ENCODE data around the gene SULT2B1.
A peak's percentile ranks its signal among the peaks of the same experiment; 100 is the strongest.

SULT2B1 gene

GRCh38 chr19:48606463-48607358 is 54.7 kb downstream of the SULT2B1 start, which contains the start of gene SPACA4:
Gene SPACA4 (plus strand): TSS chr19:48606742. CDS start chr19:48606979, 237 bp downstream.
- no peak for DNase-seq

GRCh38 chr19:48607359-48607755 is 55.4 kb downstream of the SULT2B1 start:
- DNase-seq, result no peak

GRCh38 chr19:48608798-48609263 is 56.9 kb downstream of the SULT2B1 start:
- DNase-seq, result peak; percentile 75

DNA sequence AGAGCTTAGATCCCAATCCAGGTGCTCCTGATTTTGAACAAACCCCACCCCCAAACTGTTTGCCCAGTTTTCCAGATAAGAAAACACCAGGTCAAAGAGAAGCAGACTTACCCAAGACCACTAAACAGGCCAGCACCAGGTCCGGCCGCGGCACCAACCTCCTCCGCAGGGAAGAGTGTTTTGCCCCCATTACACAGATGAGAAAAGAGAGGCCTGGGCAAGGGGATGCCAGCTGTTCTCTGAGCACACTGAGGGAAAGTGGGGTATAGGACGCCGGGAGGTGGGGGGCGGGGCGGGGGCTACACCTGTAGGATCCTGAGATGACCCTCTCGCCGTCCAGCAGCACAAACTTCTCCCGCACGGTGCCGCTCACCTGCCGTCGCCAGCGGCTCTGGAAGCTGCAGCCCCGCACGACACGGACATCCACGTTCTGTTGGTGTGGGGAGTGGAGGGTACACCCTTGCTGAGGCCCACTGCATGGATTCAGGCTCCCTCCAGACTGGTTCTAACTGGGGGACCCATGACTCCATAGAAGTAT is 57.7 kb downstream of the SULT2B1 start:
- no peak for DNase-seq

GRCh38 chr19:48611872-48612271 is 59.9 kb downstream of the SULT2B1 start:
- DNase-seq, result no peak

DNA sequence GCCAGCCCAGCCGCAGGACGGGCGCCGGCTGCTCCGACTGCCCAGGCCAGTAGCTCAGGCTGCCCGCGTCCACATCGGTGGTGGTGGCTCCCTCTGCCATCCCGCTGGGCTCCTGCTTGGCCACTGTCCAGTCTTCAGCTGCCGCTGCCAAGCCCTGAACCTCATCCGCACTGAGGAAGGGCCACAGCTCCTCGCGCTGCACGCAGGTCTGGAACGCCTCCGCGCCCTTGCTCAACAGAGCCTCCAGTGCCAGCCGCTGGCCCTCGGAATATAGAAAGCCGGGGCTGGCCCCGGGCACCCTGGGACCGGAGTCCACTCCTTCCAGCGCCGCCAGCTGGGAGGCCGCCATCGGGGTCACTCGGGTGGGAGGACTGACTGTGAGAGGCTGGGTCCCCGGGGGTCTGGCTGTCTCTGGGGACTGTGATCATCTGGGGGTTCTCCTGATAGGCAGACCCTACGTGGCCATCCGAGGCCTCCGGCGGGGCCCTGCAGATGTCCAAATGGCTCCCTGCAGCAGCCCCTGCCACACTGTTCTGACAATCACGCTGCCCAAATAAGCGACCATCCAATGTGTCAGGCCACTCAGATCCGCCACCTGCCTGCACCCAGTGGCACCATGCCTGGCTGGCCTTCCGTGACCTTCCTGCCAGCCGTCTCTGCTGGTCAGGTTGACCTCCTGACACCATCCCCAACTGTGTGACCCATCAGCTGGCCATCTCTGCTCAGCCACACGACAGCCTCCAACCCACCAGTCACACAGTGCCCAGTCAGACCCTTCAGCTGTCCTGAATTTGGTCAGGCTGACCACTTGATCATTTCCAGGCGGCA is 61.3 kb downstream of the SULT2B1 start:
- DNase-seq, result no peak

- DNase-seq, result peak; percentile 65
Measured at GRCh38 chr19:48613852-48614435, 62.0 kb downstream of the SULT2B1 start.

GRCh38 chr19:48614436-48615230 is 62.7 kb downstream of the SULT2B1 start, which contains the start of gene FAM83E:
Gene FAM83E (minus strand): TSS chr19:48615076. CDS start chr19:48613372, 1,704 bp downstream.
- peak; percentile 61 for DNase-seq

GRCh38 chr19:48615231-48616040 is 63.5 kb downstream of the SULT2B1 start:
- no peak for DNase-seq

DNA sequence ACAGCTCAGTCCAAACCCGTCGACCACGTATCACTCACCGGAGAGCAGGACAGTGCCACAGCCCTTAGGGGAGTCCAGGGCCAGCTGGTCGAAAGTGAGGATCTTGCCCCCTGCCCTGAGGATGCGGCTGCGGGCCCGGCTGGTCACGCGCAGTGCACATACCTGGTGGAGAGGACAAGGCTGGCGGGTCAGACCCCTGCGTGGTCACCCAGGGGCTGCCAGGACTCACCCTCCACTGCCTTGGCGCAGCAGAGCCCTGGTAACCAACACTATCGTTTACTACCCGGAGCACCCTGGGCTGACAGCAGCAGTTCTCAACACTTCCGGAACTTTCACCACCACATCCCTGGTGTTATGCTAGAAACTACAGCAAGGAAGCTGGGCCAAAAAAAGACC is 64.1 kb downstream of the SULT2B1 start:
- no peak for DNase-seq

GRCh38 chr19:48616491-48617056 is 64.6 kb downstream of the SULT2B1 start:
- no peak for DNase-seq

DNA sequence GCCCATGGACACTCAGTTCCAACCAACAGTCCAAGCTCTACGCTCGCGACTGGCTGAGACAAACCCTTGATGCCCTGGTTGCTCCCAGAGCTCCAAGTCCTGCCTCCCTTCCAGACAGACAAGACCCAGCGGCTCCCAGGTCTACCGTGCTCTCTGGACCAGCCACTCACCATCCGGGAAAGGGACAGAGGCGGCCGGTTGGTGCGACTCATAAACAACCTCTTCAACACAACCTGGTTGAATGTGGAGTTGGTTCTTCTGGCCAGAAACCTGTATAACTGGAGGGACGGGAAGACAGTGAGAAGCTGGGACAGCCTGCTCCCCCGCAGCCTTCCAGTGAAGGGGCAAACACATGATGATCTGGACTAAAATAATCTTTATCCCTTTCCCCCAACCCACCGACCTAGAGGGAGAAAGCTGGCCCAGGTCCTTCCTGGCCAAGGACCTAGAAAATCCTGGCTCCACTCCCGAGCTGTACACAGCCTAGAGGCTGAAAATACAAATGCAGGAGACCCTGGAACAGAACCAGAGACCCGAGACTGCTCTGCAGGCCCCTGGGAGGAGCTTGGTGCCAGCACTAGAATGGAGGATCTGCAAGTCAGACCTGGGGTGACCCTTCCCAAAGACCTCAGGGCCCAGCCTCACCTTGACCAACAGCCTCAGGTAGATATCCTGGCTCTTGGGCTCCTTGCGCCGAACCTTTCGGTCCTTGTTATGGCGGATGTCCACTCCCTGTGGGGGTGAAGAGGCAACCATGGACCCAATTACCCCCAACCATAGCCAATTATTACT is 65.4 kb downstream of the SULT2B1 start:
- DNase-seq, result no peak

GRCh38 chr19:48618278-48618915 is 66.4 kb downstream of the SULT2B1 start:
- DNase-seq, result no peak

DNA sequence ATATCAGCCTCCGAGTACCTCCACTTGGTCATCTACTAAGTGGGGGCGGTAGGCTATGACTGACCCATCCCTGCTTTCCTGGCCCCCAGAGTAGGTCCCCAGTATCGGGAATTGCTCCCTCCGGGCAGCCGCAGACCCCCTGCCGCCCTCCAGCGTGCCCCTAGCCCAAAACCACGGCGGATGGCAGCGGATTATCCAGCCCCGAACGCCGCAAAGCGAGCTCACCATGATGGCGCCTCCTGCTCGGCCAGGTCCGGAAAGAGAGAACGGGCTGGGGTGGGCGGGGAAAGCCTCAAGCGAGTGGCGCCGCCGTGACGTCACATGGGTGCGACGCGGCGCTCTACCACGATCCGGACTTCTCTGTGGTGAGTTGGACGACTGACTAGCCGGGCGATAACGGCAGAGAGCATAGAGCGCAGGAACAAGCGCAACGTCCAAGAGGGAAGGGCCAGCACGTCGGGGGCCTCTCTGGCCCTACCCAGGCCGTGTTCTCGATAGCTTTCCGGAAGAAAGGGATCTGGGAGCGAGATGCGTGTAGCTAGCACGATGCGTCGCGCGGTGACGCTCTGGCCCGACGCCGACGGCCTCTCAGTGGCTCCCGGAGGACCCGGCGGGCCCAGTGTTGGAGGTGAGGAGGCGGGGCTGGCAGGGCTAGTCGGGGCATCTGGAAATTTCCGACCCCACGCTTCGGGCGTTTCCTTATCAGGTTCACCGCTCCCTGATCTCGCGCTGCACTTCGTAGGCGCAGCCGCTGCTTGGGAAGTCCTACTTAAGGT is 67.1 kb downstream of the SULT2B1 start, which contains the start of the genes RPL18 and SPHK2:
Gene RPL18, minus strand, starts transcription at position 263 of the 776 bp plus-strand sequence. Its CDS starts 35 bp downstream, at position 228.
Gene SPHK2, plus strand, starts transcription at position 591 of the 776 bp plus-strand sequence. CDS start 1,009 bp downstream, outside the sequence.
- peak; percentile 99 for DNase-seq

DNA sequence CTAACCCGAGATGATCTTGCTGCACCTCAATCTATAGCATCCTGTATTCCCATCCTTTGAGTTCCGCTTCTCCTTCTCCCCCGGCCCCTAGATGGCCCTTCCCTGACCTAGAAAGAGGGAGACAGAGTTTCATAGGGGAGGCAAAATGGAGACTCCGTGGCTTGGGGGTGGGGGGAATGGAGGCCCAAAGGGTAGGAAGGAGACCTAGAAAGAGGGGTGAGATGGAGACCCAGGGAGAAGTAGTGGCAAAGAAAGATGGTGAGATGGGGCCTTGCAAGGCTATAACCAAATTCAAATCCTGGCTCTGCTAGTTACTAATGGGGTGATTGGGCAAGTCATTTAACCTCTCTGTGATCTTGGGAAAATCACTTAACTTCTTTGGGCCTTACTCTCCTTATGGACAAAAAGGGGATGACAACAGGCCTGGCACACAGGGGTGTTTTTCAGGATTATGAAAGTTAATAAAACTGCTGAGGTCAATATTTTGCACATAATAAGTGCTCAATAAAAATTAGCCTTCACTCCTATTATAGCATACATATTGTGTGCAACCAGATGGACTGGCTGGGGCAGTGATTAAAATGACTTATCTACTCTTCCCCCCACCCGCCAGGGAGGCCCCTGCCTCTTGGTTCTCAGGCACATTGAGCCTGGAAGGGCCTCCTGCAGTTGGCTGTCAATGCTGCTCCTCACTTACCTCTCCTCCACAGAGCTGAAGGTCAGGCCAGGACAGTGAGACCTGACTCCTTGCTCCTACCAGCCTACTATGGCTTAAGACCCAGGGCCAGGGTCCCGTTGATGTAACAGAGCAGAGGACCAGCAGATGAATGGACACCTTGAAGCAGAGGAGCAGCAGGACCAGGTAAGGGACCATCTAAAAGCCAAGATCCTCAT is 68.0 kb downstream of the SULT2B1 start:
- DNase-seq, result peak; percentile 32

- peak; percentile 63 for DNase-seq
Measured at GRCh38 chr19:48623556-48624066, 71.6 kb downstream of the SULT2B1 start.

All from NCI-H82 (cell line).